ENCODE data around the gene KIF23. TPM values are rescaled to one million over a fixed set of nuclear protein-coding genes. Genes with fewer than 3 reads are reported as not detected.

The KIF23 gene
- polyA plus RNA-seq, 1 donor (not counting 4 experiments of a cell fraction or from before 2014, with no cell fraction given): 28.8 TPM

GRCh38 chr15:69402816-69403215 is 11.3 kb upstream of the KIF23 start:
- no peak for DNase-seq (ENCODE audit: low read depth, low spot score)
- TF ChIP-seq, protein P1, sequence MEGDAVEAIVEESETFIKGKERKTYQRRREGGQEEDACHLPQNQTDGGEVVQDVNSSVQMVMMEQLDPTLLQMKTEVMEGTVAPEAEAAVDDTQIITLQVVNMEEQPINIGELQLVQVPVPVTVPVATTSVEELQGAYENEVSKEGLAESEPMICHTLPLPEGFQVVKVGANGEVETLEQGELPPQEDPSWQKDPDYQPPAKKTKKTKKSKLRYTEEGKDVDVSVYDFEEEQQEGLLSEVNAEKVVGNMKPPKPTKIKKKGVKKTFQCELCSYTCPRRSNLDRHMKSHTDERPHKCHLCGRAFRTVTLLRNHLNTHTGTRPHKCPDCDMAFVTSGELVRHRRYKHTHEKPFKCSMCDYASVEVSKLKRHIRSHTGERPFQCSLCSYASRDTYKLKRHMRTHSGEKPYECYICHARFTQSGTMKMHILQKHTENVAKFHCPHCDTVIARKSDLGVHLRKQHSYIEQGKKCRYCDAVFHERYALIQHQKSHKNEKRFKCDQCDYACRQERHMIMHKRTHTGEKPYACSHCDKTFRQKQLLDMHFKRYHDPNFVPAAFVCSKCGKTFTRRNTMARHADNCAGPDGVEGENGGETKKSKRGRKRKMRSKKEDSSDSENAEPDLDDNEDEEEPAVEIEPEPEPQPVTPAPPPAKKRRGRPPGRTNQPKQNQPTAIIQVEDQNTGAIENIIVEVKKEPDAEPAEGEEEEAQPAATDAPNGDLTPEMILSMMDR (optimal IDR thresholded peaks at IDR 0.05 in 1 of 3, IDR thresholded peaks at IDR 0.05 in 1 of 3, conservative IDR thresholded peaks at IDR 0.05 in 1 of 3; ENCODE audit: extremely low read depth in 1 of 3, insufficient read depth in 2 of 3, low read length in 3 of 3): no peak
- TF ChIP-seq EZH2 (IDR thresholded peaks at IDR 0.05; ENCODE audit: low read length): no peak
- H4K20me1 ChIP-seq (ENCODE audit: control insufficient read depth, extremely low read depth, insufficient read depth, low read length): no peaks in the 10 kb centered on the region
- peaks cover 4% of the 10 kb centered on the region for H3K4me1 ChIP-seq (ENCODE audit: control insufficient read depth, extremely low read depth, insufficient read depth, low read length)
- H3K79me2 ChIP-seq (ENCODE audit: control insufficient read depth, insufficient read depth, low read length): no peaks in the 10 kb centered on the region
- no peak overlapping the region for H3K4me3 ChIP-seq (ENCODE audit: control insufficient read depth in 2 of 3, extremely low read depth in 1 of 3, insufficient read depth in 2 of 3, low read depth in 1 of 3, low read length in 3 of 3)
- no peak overlapping the region for H3K4me2 ChIP-seq (ENCODE audit: control insufficient read depth, extremely low read depth, insufficient read depth, low read depth, low read length)
- H3K27me3 ChIP-seq (ENCODE audit: control insufficient read depth, extremely low read depth, insufficient read depth, low read length): no peaks in the 10 kb centered on the region
- H2AFZ ChIP-seq (ENCODE audit: control insufficient read depth, low read length): no peak overlapping the region
- no peak for FAIRE-seq
- H3K9me3 ChIP-seq (ENCODE audit: control insufficient read depth, low read depth, low read length): no peaks in the 10 kb centered on the region
- H3K9me1 ChIP-seq (ENCODE audit: control insufficient read depth, extremely low read depth, insufficient read depth, low read length): no peaks in the 10 kb centered on the region
- no peak overlapping the region for H3K27ac ChIP-seq (ENCODE audit: control insufficient read depth, insufficient read depth, low read length)
- dilution Hi-C loops (cut with MboI; ENCODE audit: extremely low pct_ligation_motif_present, low sequenced_read_pairs): no loop called here
- H3K9ac ChIP-seq (ENCODE audit: control insufficient read depth, extremely low read depth, insufficient read depth, low read length): no peak overlapping the region
- no peaks in the 10 kb centered on the region for H3K36me3 ChIP-seq (ENCODE audit: control insufficient read depth in 2 of 2, extremely low read depth in 1 of 2, insufficient read depth in 2 of 2, low read length in 2 of 2)

- H3K4me2 ChIP-seq (ENCODE audit: control insufficient read depth, extremely low read depth, insufficient read depth, low read depth, low read length): no peak overlapping the region
- peaks cover under 1% of the 10 kb centered on the region for H3K4me1 ChIP-seq (ENCODE audit: control insufficient read depth, extremely low read depth, insufficient read depth, low read length)
- dilution Hi-C loops (cut with MboI; ENCODE audit: extremely low pct_ligation_motif_present, low sequenced_read_pairs): no loop called here
- H4K20me1 ChIP-seq (ENCODE audit: control insufficient read depth, extremely low read depth, insufficient read depth, low read length): no peaks in the 10 kb centered on the region
- no peak for TF ChIP-seq EZH2 (IDR thresholded peaks at IDR 0.05; ENCODE audit: low read length)
- TF ChIP-seq, protein P1 (optimal IDR thresholded peaks at IDR 0.05 in 1 of 3, IDR thresholded peaks at IDR 0.05 in 1 of 3, conservative IDR thresholded peaks at IDR 0.05 in 1 of 3; ENCODE audit: extremely low read depth in 1 of 3, insufficient read depth in 2 of 3, low read length in 3 of 3): no peak
- no peaks in the 10 kb centered on the region for H3K27me3 ChIP-seq (ENCODE audit: control insufficient read depth, extremely low read depth, insufficient read depth, low read length)
- H3K27ac ChIP-seq (ENCODE audit: control insufficient read depth, insufficient read depth, low read length): no peak overlapping the region
- H3K9me1 ChIP-seq (ENCODE audit: control insufficient read depth, extremely low read depth, insufficient read depth, low read length): no peaks in the 10 kb centered on the region
- DNase-seq (ENCODE audit: low read depth, low spot score) (no peak), FAIRE-seq (no peak)
- no peaks in the 10 kb centered on the region for H3K36me3 ChIP-seq (ENCODE audit: control insufficient read depth in 2 of 2, extremely low read depth in 1 of 2, insufficient read depth in 2 of 2, low read length in 2 of 2)
- no peak overlapping the region for H3K4me3 ChIP-seq (ENCODE audit: control insufficient read depth in 2 of 3, extremely low read depth in 1 of 3, insufficient read depth in 2 of 3, low read depth in 1 of 3, low read length in 3 of 3)
- no peaks in the 10 kb centered on the region for H3K79me2 ChIP-seq (ENCODE audit: control insufficient read depth, insufficient read depth, low read length)
- no peak overlapping the region for H3K9ac ChIP-seq (ENCODE audit: control insufficient read depth, extremely low read depth, insufficient read depth, low read length)
- H3K9me3 ChIP-seq (ENCODE audit: control insufficient read depth, low read depth, low read length): no peaks in the 10 kb centered on the region
- no peak overlapping the region for H2AFZ ChIP-seq (ENCODE audit: control insufficient read depth, low read length)
Observed at GRCh38 chr15:69403594-69403993, 10.6 kb upstream of the KIF23 start.
